GM23248 (cell line): Measurements from ENCODE around the gene GRIN2D. TPM values are rescaled to one million over a fixed set of nuclear protein-coding genes. Genes with fewer than 3 reads are reported as not detected.
"Not testable (repeated sequence)": the region's sequence is repeated elsewhere in the genome, so short reads cannot be mapped to it uniquely, and the experiment has no call there.

Experiments used
- DNase-seq: peaks from one replicate; pipeline ENCODE4 v3.0.0-alpha.2; 2015
- H2AFZ ChIP-seq: fragments of 200-600 bp; sonication (generic); 2 replicates; pipeline ENCODE4 v1.6.1; 2016; ENCODE audit warnings: antibody characterized with exemption
- H3F3A ChIP-seq: fragments of 200-600 bp; sonication (generic); 2 replicates; pipeline ENCODE4 v1.6.1; 2016; ENCODE audit warnings: mild to moderate bottlenecking, antibody characterized with exemption, mixed run types; ENCODE audit not compliant: insufficient read depth
- H3K27ac ChIP-seq: fragments of 200-600 bp; sonication (generic); 2 replicates; pipeline ENCODE4 v1.5.1; 2016; ENCODE audit warnings: mild to moderate bottlenecking
- H3K27me3 ChIP-seq: fragments of 200-600 bp; sonication (generic); replicated peaks from 2 replicates; pipeline ENCODE4 v1.6.1; 2016; ENCODE audit warnings: mild to moderate bottlenecking; ENCODE audit not compliant: insufficient read depth
- H3K36me3 ChIP-seq: fragments of 200-600 bp; sonication (generic); 2 replicates; pipeline ENCODE4 v1.6.1; 2016; ENCODE audit warnings: low read depth, mild to moderate bottlenecking
- H3K4me1 ChIP-seq: fragments of 200-600 bp; sonication (generic); 2 replicates; pipeline ENCODE4 v1.6.1; 2016; ENCODE audit warnings: mild to moderate bottlenecking; ENCODE audit not compliant: insufficient read depth
- H3K4me2 ChIP-seq: fragments of 200-600 bp; sonication (generic); one replicate; pipeline ENCODE4 v1.6.1; 2016; ENCODE audit warnings: mild to moderate bottlenecking; ENCODE audit not compliant: unreplicated experiment
- H3K4me3 ChIP-seq: fragments of 200-600 bp; sonication (generic); 2 replicates; pipeline ENCODE4 v1.5.1; 2016; ENCODE audit warnings: mild to moderate bottlenecking
- H3K79me2 ChIP-seq: fragments of 200-600 bp; sonication (generic); 2 replicates; pipeline ENCODE4 v1.6.1; 2016; ENCODE audit warnings: mild to moderate bottlenecking; ENCODE audit not compliant: insufficient read depth
- H3K9ac ChIP-seq: fragments of 200-600 bp; sonication (generic); 2 replicates; pipeline ENCODE4 v1.6.1; 2016; ENCODE audit warnings: mild to moderate bottlenecking
- H3K9me2 ChIP-seq: fragments of 200-600 bp; sonication (generic); 2 replicates; pipeline ENCODE4 v1.6.1; 2016; ENCODE audit warnings: mixed run types, mild to moderate bottlenecking, moderate library complexity; ENCODE audit not compliant: insufficient read depth
- H3K9me3 ChIP-seq: fragments of 200-600 bp; sonication (generic); one replicate; pipeline ENCODE4 v1.6.1; 2017; ENCODE audit warnings: low read depth
- H4K20me1 ChIP-seq: fragments of 200-600 bp; sonication (generic); 2 replicates; pipeline ENCODE4 v1.6.0; 2016; ENCODE audit not compliant: insufficient read depth
- EZH2 ChIP-seq: fragments of 200-600 bp; sonication (generic); IDR thresholded peaks from 2 replicates; pipeline ENCODE4 v1.6.1; 2018; ENCODE audit warnings: antibody characterized with exemption, mild to moderate bottlenecking; ENCODE audit not compliant: insufficient read depth, poor library complexity, severe bottlenecking
- EZH2phosphoT487 ChIP-seq: fragments of 200-600 bp; sonication (generic); IDR thresholded peaks from 2 replicates; pipeline ENCODE4 v1.6.1; 2018; ENCODE audit warnings: antibody characterized with exemption, moderate library complexity, mild to moderate bottlenecking, low read depth; ENCODE audit not compliant: insufficient read depth
- WGBS, 2 experiments: methylation state at CpG; one replicate each; pipeline ENCODE4 v1.1.6; 2015 to 2017; ENCODE audit warnings: low lambda C conversion rate in 2 of 2, low coverage in 1 of 2; ENCODE audit errors: missing lambda C conversion rate in 2 of 2; 5-methylcytosine and 5-hydroxymethylcytosine counted together
- in situ Hi-C: fragments of 300-500 bp; cut with MboI; formaldehyde crosslinking; loops from 2 replicates; pipeline ENCODE4 v1.15.0; 2020
- polyA plus RNA-seq: library from polyadenylated mRNA; unstranded; fragments of >200 nt; fragmentation: Nextera tagmentation; extraction: Ambion mirVana; gene quantifications from 2 replicates; pipeline ENCODE4 v1.2.1, GENCODE V29; 2016
- total RNA-seq: library from RNA; depleted of rRNA; stranded (reverse); fragments of >200 nt; shearing (Covaris generic); gene quantifications from 2 replicates; pipeline ENCODE4 v1.2.3, GENCODE V29; 2014

Gene GRIN2D
- total and polyA plus RNA-seq, 2 experiments from 2014 or later, result 0.10 to 0.54 TPM

DNA sequence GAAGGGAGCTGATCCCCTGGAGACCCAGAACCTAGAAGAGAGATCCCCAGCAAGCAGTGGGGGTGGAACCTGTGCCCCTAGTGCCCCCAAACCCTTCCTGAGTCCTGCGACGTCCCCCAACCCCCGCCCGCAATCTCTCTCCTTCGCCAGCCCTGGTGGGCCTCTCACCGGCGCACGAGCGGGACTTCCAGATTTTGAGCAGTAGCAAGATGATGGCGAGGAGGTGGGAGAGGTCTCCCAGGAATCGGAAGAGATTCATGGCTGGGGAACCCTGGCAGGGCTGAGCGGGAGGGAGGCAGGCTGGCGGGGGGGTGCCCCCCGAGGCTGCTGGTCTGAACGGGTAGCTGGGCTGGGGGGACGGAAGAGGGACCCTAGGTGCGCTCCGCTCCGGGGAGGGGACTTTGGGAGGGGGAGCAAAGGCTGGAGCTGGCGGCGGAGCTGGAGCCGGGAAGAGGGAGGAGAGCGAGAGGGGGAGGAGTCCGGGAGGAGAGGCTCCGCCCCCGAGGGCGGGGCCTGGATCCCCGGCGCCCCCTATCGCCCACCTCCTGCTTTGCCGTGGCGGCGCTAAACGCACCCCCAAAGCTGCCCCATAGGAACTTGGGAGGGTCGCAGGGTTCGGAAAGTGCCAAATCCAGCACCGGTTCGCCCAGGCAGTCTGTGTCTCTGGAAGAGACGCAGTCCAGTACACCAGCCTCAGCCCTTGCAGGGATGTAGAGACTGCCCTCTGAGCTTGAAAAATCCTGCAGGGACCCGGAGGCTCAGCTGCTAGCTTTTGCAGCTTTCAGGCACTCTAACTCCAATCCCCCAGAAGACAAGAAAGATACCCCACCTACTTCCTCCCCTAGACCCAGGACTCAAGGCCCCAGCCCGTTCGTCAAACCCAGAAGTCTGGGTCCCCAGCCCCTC lies 2.1 kb upstream of the GRIN2D start, which contains the start of gene KDELR1:
KDELR1 (minus strand) TSS at position 452 of the 906 bp plus-strand sequence; CDS start at position 259, 193 bp downstream.
- Histone ChIP-seq H3K27me3 (peaks cover 3% of the 10 kb centered on the region; the same call in 1 of the 2 replicates), H3K4me3 (peak within 1 kb of the TSS; percentile 91), H3K79me2 (peaks cover 54% of the 10 kb centered on the region), H3F3A (no peaks in the 10 kb centered on the region), H3K4me2 (peak within 1 kb of the TSS; percentile 83), H3K9me2 (no peaks in the 10 kb centered on the region), H3K9me3 (no peaks in the 10 kb centered on the region), H2AFZ (peak within 1 kb of the TSS; percentile 73), H4K20me1 (no peaks in the 10 kb centered on the region), H3K27ac (peak within 1 kb of the TSS; percentile 90), H3K36me3 (peaks cover 23% of the 10 kb centered on the region), H3K9ac (peak within 1 kb of the TSS; percentile 99), H3K4me1 (no peaks in the 10 kb centered on the region; the same call in 1 of the 2 replicates)
- TF ChIP-seq EZH2phosphoT487 (no peak), EZH2 (no peak)
- in situ Hi-C loops, result no loop called here
- 3 to 5% methylated on average over 20 to 42 of the region's 42 CpGs for WGBS, 2 experiments
- DNase-seq, result peak; percentile 88

GRCh38 chr19:48392006-48392344 lies 1.5 kb upstream of the GRIN2D start:
- H3K4me1 ChIP-seq, DNase-seq, H4K20me1 ChIP-seq, H3K27ac ChIP-seq, H3K4me3 ChIP-seq, H3K9me2 ChIP-seq, H3F3A ChIP-seq, H2AFZ ChIP-seq, in situ Hi-C loops, H3K9ac ChIP-seq, H3K4me2 ChIP-seq, H3K27me3 ChIP-seq, H3K9me3 ChIP-seq: not testable (repeated sequence)
- H3K36me3 ChIP-seq, result peaks cover 17% of the 10 kb centered on the region
- H3K79me2 ChIP-seq, result peaks cover 48% of the 10 kb centered on the region
- whole genome bisulfite sequencing, 2 experiments, result 75% methylated on average over 1 of the region's 1 CpG; no CpG with 5 or more reads in 1 of the 2 experiments

DNA sequence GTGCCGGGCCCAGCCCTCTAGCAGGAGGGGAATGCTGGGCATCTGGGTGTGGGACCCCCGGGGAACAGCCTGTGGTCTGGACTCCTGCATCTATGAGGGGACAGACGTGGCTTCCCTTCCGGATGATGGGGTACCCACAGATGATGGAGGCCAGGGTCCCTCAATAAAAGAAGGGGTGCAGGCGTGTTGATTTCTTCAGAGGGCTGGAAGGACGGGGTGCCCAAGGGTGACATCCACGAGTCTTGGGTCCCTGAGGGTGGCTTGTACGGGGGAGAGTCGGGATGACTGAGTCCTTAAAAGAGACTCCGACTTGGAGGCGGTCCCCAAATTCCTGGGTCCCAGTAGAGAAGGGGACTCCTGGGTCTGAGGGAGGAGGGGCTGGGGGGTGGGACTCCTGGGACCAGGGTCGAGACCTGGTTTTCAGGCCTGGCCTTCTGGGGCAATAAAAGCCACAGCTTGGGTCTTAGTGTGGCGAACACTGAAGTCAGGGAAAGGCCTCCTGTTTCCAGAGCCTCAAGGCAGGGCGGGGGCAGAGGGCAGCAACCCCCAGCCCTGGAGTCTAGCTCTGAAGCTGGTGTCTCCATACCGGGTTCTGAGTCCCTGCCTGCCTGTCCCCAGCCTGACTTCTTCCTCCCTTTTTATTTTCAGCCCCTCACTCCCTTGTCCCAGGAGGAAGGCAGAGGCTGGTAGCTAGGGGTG lies 459 bp upstream of the GRIN2D start:
- Histone ChIP-seq H3K9me2 (no peaks in the 10 kb centered on the region), H3K27ac (no peak overlapping the region), H3K4me3 (peak overlapping the region; percentile 60), H3K79me2 (peaks cover 38% of the 10 kb centered on the region), H3K27me3 (peaks cover 3% of the 10 kb centered on the region; the same call in 1 of the 2 replicates), H3F3A (peaks cover 10% of the 10 kb centered on the region), H3K4me1 (peaks cover 10% of the 10 kb centered on the region), H3K9me3 (no peaks in the 10 kb centered on the region), H4K20me1 (no peaks in the 10 kb centered on the region), H3K4me2 (peak overlapping the region; percentile 76), H3K36me3 (peaks cover 7% of the 10 kb centered on the region), H3K9ac (peak overlapping the region; percentile 45; the same call in 1 of the 2 replicates), H2AFZ (peak overlapping the region; percentile 20; the same call in 1 of the 2 replicates)
- in situ Hi-C loops, result no loop called here
- 69% methylated on average over 14 to 15 of the region's 15 CpGs for WGBS, 2 experiments
- TF ChIP-seq EZH2 (no peak), EZH2phosphoT487 (no peak)
- no peak for DNase-seq

- no peaks in the 10 kb centered on the region for H3K36me3 ChIP-seq
- DNase-seq, result peak; percentile 44
- WGBS, 2 experiments, result 3 to 9% methylated on average over 16 to 38 of the region's 38 CpGs
- peaks cover 22% of the 10 kb centered on the region for H3K79me2 ChIP-seq
- H2AFZ ChIP-seq, result no peak overlapping the region
- peak overlapping the region; percentile 76 for H3K4me2 ChIP-seq
- H3K4me3 ChIP-seq, result peak overlapping the region; percentile 47
- peak overlapping the region; percentile 45; the same call in 1 of the 2 replicates for H3K9ac ChIP-seq
- peaks cover 3% of the 10 kb centered on the region; the same call in 1 of the 2 replicates for H3K27me3 ChIP-seq
- H3K4me1 ChIP-seq, result peaks cover 11% of the 10 kb centered on the region
- no peaks in the 10 kb centered on the region for H3K9me2 ChIP-seq
- H3K27ac ChIP-seq, result no peak overlapping the region
- in situ Hi-C loops, result no loop called here
- peaks cover 18% of the 10 kb centered on the region for H3F3A ChIP-seq
- H4K20me1 ChIP-seq, result no peaks in the 10 kb centered on the region
- TF ChIP-seq EZH2, result peak; percentile 85
- 0 out of 2 replicates have a peak, but pooled peaks have one; percentile 33 for TF ChIP-seq EZH2phosphoT487
- H3K9me3 ChIP-seq, result no peaks in the 10 kb centered on the region
Observed at GRCh38 chr19:48394331-48395169, 1.1 kb downstream of the GRIN2D start.
